B cell (primary cell): ENCODE results near the gene BCAM. TPM values are rescaled to one million over a fixed set of nuclear protein-coding genes. Genes with fewer than 3 reads are reported as not detected.

ENCODE experiments used
- ATAC-seq: fragments of 200-7000 bp; cut with Tn5 transposase; one replicate; pipeline ENCODE4 v1.10.0; 2021; ENCODE audit warnings: low read depth, mild to moderate bottlenecking, moderate number of reproducible peaks, moderate library complexity
- CTCF ChIA-PET: fragments of 350-600 bp; sonication (Branson Sonifier 250); formaldehyde crosslinking; loops from one replicate; lab custom pipeline; 2021; ENCODE audit warnings: antibody characterized with exemption, inconsistent platforms; lab: Charles Lee
- POLR2A ChIA-PET: fragments of 350-600 bp; sonication (Branson Sonifier 250); formaldehyde crosslinking; loops from one replicate; lab custom pipeline; 2021; ENCODE audit warnings: antibody characterized with exemption; lab: Charles Lee
- DNase-seq: peaks from one replicate; pipeline ENCODE4 v3.0.0; 2013
- H2AFZ ChIP-seq: 2 replicates; pipeline ENCODE4 v1.6.1; 2012; ENCODE audit warnings: mild to moderate bottlenecking, low read depth, low read length; ENCODE audit not compliant: insufficient read depth, poor library complexity, severe bottlenecking
- H3K27ac ChIP-seq, 2 donors: 1 replicate in 1 of 2; 2 replicates in 1 of 2; pipeline ENCODE4 v1.5.1; 2012 to 2013; ENCODE audit warnings: low read length in 2 of 2, mild to moderate bottlenecking in 2 of 2, moderate library complexity in 1 of 2
- H3K27me3 ChIP-seq, 4 experiments: fragments of 200-600 bp in 1 of 4; sonication (generic) in 1 of 4; replicated peaks in 1 of 4; 1 replicate in 2 of 4; 2 replicates in 2 of 4; pipeline versions ENCODE4 v1.6.1 to v1.7.0; 2013 to 2016; ENCODE audit warnings: low read length in 3 of 4, mild to moderate bottlenecking in 2 of 4, mixed read lengths in 1 of 4, moderate library complexity in 1 of 4; ENCODE audit not compliant: insufficient read depth in 4 of 4, control insufficient read depth in 3 of 4; ENCODE audit errors: control extremely low read depth in 1 of 4
- H3K36me3 ChIP-seq, 2 experiments: replicated peaks in 1 of 2; 1 replicate in 1 of 2; 2 replicates in 1 of 2; pipeline versions ENCODE4 v1.6.1 to v1.7.1; 2013; ENCODE audit warnings: low read length in 1 of 2; ENCODE audit not compliant: insufficient read depth in 2 of 2, control insufficient read depth in 1 of 2; ENCODE audit errors: control extremely low read depth in 1 of 2, extremely low read depth in 1 of 2
- H3K4me1 ChIP-seq, 2 donors: fragments of 200-600 bp in 1 of 2; sonication (generic) in 1 of 2; 1 replicate in 1 of 2; 2 replicates in 1 of 2; pipeline versions ENCODE4 v1.5.1 to v1.6.1; 2013 to 2017; ENCODE audit warnings: low read length in 2 of 2; ENCODE audit not compliant: control insufficient read depth in 2 of 2, insufficient read depth in 2 of 2
- H3K4me2 ChIP-seq: replicated peaks from 2 replicates; pipeline ENCODE3; 2012; ENCODE audit warnings: mild to moderate bottlenecking, low read depth, low read length; ENCODE audit not compliant: poor library complexity, severe bottlenecking
- H3K4me3 ChIP-seq, 5 experiments: fragments of 200-600 bp in 1 of 5; sonication (generic) in 1 of 5; 1 replicate in 3 of 5; 2 replicates in 2 of 5; pipeline versions ENCODE4 v1.5.1 to v1.7.0; 2011 to 2016; ENCODE audit warnings: low read length in 4 of 5, mild to moderate bottlenecking in 4 of 5, low read depth in 2 of 5, control low read depth in 1 of 5, moderate library complexity in 1 of 5; ENCODE audit not compliant: insufficient read depth in 1 of 5; ENCODE audit errors: control extremely low read depth in 1 of 5, extremely low read depth in 1 of 5
- H3K79me2 ChIP-seq: fragments of 200-600 bp; sonication (generic); one replicate; pipeline ENCODE4 v1.6.0; 2016; ENCODE audit warnings: low read length; ENCODE audit not compliant: control insufficient read depth, insufficient read depth
- H3K9ac ChIP-seq: fragments of 200-600 bp; sonication (generic); 2 replicates; pipeline ENCODE4 v1.6.1; 2017; ENCODE audit warnings: mild to moderate bottlenecking, low read length, moderate library complexity
- H3K9me3 ChIP-seq, 3 donors: one replicate each; pipeline versions ENCODE4 v1.6.1 to v1.7.1; 2013; ENCODE audit warnings: low read length in 2 of 3; ENCODE audit not compliant: control insufficient read depth in 2 of 3, insufficient read depth in 1 of 3; ENCODE audit errors: control extremely low read depth in 1 of 3
- H4K20me1 ChIP-seq: 2 replicates; pipeline ENCODE4 v1.6.0; 2012; ENCODE audit warnings: mild to moderate bottlenecking, low read length; ENCODE audit not compliant: insufficient read depth, control insufficient read depth, poor library complexity, severe bottlenecking
- H3K27ac Mint-ChIP-seq: one replicate; pipeline ENCODE4 v1.8.0; 2021; ENCODE audit warnings: mixed read lengths
- H3K27me3 Mint-ChIP-seq: one replicate; pipeline ENCODE4 v1.8.0; 2021; ENCODE audit warnings: mixed read lengths
- H3K4me1 Mint-ChIP-seq: one replicate; pipeline ENCODE4 v1.8.0; 2021; ENCODE audit warnings: mixed read lengths
- H3K4me3 Mint-ChIP-seq: one replicate; pipeline ENCODE4 v1.8.0; 2021; ENCODE audit warnings: mixed read lengths
- H3K9me3 Mint-ChIP-seq: one replicate; pipeline ENCODE4 v1.8.0; 2022; ENCODE audit warnings: mixed read lengths; ENCODE audit not compliant: insufficient read depth
- CTCF ChIP-seq: fragments of 200-600 bp; IDR thresholded peaks from one replicate; pipeline ENCODE4 v1.8.0; 2022; ENCODE audit warnings: antibody characterized with exemption, mild to moderate bottlenecking
- EZH2 ChIP-seq: IDR thresholded peaks from 2 replicates; pipeline ENCODE4 v1.6.1; 2012; ENCODE audit warnings: borderline replicate concordance, low read depth, mild to moderate bottlenecking, moderate library complexity, low read length; ENCODE audit not compliant: insufficient read depth, poor library complexity, severe bottlenecking
- WGBS: methylation state at CpG from one replicate; pipeline ENCODE4 v1.1.5; 2013; ENCODE audit warnings: missing lambda C conversion rate; ENCODE audit not compliant: insufficient coverage; 5-methylcytosine and 5-hydroxymethylcytosine counted together
- intact Hi-C: fragments of 100-400 bp; cut with micrococcal nuclease; formaldehyde crosslinking; loops from one replicate; pipeline ENCODE4 v1.10.0; 2022
- polyA plus RNA-seq: library from polyadenylated mRNA; depleted of rRNA; stranded (reverse); fragments of >200 nt; gene quantifications from 2 replicates; pipeline ENCODE4 v1.2.3, GENCODE V29; 2012
- total RNA-seq, 2 donors: library from RNA; stranded (reverse); fragments of 120-200 nt in 1 of 2; gene quantifications; 1 replicate in 1 of 2; 2 replicates in 1 of 2; pipeline versions ENCODE4 v1.2.3 to v1.2.4, GENCODE V29; 2013 to 2022

The BCAM gene
- total and polyA plus RNA-seq, 2 donors (not counting 1 experiment from before 2014, with no cell fraction given): not detected

- H3K9me3 Mint-ChIP-seq: no peaks in the 10 kb centered on the region
- TF ChIP-seq CTCF: no peak
- no peak for TF ChIP-seq EZH2
- CTCF ChIA-PET: interaction anchor here (1.4 to 3.8 kb wide), 2 partner anchors 80 to 115 kb away, joined by 6 to 18 read pairs; no protein-coding TSS in a partner anchor
- H4K20me1 ChIP-seq: no peaks in the 10 kb centered on the region
- H2AFZ ChIP-seq: no peak overlapping the region
- WGBS: 86% methylated on average over 12 of the region's 13 CpGs
- H3K27me3 ChIP-seq: peaks cover 0 to 19% (median 2%) of the 10 kb centered on the region in 4 experiments
- peaks cover 5% of the 10 kb centered on the region for H3K4me1 Mint-ChIP-seq
- H3K27ac ChIP-seq: no peak overlapping the region
- no peak overlapping the region for H3K9ac ChIP-seq
- no peaks in the 10 kb centered on the region for H3K79me2 ChIP-seq
- H3K36me3 ChIP-seq: no peaks in the 10 kb centered on the region
- no peak overlapping the region for H3K4me2 ChIP-seq
- DNase-seq (no peak), ATAC-seq (no peak)
- H3K9me3 ChIP-seq: peaks cover 0 to 7% (median 0%) of the 10 kb centered on the region in 3 donors
- intact Hi-C loops: loop anchor here (10.0 kb wide), 1 partner anchor 441 kb away; the partner anchor contains the start of gene EXOC3L2
- peaks cover 19% of the 10 kb centered on the region for H3K27me3 Mint-ChIP-seq
- POLR2A ChIA-PET: no interaction called here
- peaks cover 4 to 10% of the 10 kb centered on the region in 2 donors for H3K4me1 ChIP-seq
- no peak overlapping the region for H3K4me3 ChIP-seq
- no peak overlapping the region for H3K4me3 Mint-ChIP-seq
- H3K27ac Mint-ChIP-seq: no peak overlapping the region
Observed at GRCh38 chr19:44803442-44804428, 5.2 kb upstream of the BCAM start.
